Endometrial microvascular endothelial cells (primary cell): ENCODE measurements around the gene CAMTA1. TPM values are rescaled to one million over a fixed set of nuclear protein-coding genes. Genes with fewer than 3 reads are reported as not detected.

ENCODE experiments used
- in situ Hi-C: cut with HindIII; loops from 2 replicates; pipeline ENCODE4 v1.10.0; 2017; ENCODE audit warnings: low sequenced_read_pairs, low pct_unique_long_range_greater_than_20kb; ENCODE audit errors: inconsistent ontology term
- total RNA-seq: library from RNA; depleted of rRNA; stranded (reverse); fragments of >200 nt; gene quantifications from one replicate; pipeline ENCODE4 v1.2.3, GENCODE V29; 2015; ENCODE audit errors: inconsistent ontology term

The CAMTA1 gene
- total RNA-seq, 1 donor from 2014 or later: 89.0 TPM

- in situ Hi-C loops: no loop called here
Measured at GRCh38 chr1:7004181-7004580, 218.9 kb downstream of the CAMTA1 start.

- in situ Hi-C loops: no loop called here
Measured at GRCh38 chr1:7005762-7006161, 220.5 kb downstream of the CAMTA1 start.

GRCh38 chr1:7006996-7007871, 222.0 kb downstream of the CAMTA1 start:
- in situ Hi-C loops: no loop called here

GRCh38 chr1:7007902-7008301, 222.6 kb downstream of the CAMTA1 start:
- in situ Hi-C loops: no loop called here

- in situ Hi-C loops: no loop called here
Measured at GRCh38 chr1:7008331-7008730, 223.1 kb downstream of the CAMTA1 start.

GRCh38 chr1:7008975-7009740, 223.9 kb downstream of the CAMTA1 start:
- in situ Hi-C loops: no loop called here

GRCh38 chr1:7009741-7010525, 224.7 kb downstream of the CAMTA1 start:
- in situ Hi-C loops: no loop called here

- in situ Hi-C loops: no loop called here
Measured at GRCh38 chr1:7010534-7011200, 225.4 kb downstream of the CAMTA1 start.

- in situ Hi-C loops: no loop called here
Measured at GRCh38 chr1:7011826-7012225, 226.6 kb downstream of the CAMTA1 start.

GRCh38 chr1:7012461-7012924, 227.2 kb downstream of the CAMTA1 start:
- in situ Hi-C loops: no loop called here

GRCh38 chr1:7013833-7014639, 228.8 kb downstream of the CAMTA1 start:
- in situ Hi-C loops: no loop called here

GRCh38 chr1:7014640-7014930, 229.3 kb downstream of the CAMTA1 start:
- in situ Hi-C loops: no loop called here

GRCh38 chr1:7015022-7015421, 229.8 kb downstream of the CAMTA1 start:
- in situ Hi-C loops: no loop called here

GRCh38 chr1:7018351-7018750, 233.1 kb downstream of the CAMTA1 start:
- in situ Hi-C loops: no loop called here

- in situ Hi-C loops: no loop called here
Measured at GRCh38 chr1:7018826-7019225, 233.6 kb downstream of the CAMTA1 start.

- in situ Hi-C loops: no loop called here
Measured at GRCh38 chr1:7019510-7019909, 234.3 kb downstream of the CAMTA1 start.

GRCh38 chr1:7022058-7022457, 236.8 kb downstream of the CAMTA1 start:
- in situ Hi-C loops: no loop called here

GRCh38 chr1:7025013-7025412, 239.8 kb downstream of the CAMTA1 start:
- in situ Hi-C loops: no loop called here
